ENCODE measurements around the gene RNPEP.
"Not testable (repeated sequence)": the region's sequence is repeated elsewhere in the genome, so short reads cannot be mapped to it uniquely, and the experiment has no call there.

The RNPEP gene

DNA sequence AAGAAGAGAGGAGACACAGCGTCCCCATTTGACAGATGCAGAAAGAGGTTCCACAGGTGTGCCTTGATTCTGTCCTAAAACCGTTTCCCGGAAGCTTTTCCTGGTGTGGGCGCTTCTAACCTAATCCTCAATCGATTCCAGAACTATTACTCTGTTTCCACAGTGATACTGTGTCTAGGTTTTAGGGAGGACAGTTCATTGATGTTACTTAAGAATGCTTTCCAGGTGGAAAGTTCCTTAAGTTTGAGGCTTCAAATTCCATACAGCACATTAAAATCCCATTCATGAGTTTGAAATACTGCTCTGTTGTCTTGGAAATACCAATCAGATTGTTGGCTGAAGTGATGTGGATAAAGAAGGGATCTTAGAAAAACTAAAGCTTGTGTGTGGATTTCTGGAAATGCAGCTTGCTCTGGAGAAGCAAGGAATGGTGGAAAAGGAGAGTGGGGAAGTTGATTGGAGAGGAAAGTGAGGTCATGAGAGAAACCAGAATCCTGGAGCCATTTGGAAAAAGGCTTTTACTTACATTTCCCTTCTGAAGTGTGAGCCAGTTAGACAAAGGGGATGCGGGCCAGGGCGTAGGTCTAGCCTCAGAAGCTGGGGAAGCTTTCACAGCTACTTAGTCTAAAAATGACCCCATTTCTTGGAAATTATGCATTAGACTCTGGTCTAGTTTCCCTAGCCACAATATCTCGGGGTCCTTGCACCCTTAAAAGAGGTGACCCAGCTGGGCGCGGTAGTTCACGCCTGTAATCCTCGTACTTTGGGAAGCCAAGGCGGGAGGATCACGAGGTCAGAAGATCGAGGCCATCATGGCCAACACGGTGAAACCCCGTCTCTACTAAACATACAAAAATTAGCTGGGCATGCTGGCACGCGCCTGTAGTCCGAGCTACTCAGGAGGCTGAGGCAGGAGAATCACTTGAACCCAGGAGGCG, 34.6 kb downstream of the RNPEP start:
- no peak overlapping the region for H3K4me2 ChIP-seq (ENCODE audit: low read length)
- no peaks in the 10 kb centered on the region for H3K79me2 ChIP-seq (ENCODE audit: control insufficient read depth, low read length)
- TF ChIP-seq, protein P1, sequence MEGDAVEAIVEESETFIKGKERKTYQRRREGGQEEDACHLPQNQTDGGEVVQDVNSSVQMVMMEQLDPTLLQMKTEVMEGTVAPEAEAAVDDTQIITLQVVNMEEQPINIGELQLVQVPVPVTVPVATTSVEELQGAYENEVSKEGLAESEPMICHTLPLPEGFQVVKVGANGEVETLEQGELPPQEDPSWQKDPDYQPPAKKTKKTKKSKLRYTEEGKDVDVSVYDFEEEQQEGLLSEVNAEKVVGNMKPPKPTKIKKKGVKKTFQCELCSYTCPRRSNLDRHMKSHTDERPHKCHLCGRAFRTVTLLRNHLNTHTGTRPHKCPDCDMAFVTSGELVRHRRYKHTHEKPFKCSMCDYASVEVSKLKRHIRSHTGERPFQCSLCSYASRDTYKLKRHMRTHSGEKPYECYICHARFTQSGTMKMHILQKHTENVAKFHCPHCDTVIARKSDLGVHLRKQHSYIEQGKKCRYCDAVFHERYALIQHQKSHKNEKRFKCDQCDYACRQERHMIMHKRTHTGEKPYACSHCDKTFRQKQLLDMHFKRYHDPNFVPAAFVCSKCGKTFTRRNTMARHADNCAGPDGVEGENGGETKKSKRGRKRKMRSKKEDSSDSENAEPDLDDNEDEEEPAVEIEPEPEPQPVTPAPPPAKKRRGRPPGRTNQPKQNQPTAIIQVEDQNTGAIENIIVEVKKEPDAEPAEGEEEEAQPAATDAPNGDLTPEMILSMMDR (IDR thresholded peaks at IDR 0.05; ENCODE audit: low read depth, low read length, poor library complexity, severe bottlenecking), result no peak
- no peak for TF ChIP-seq EZH2phosphoT487 (IDR thresholded peaks at IDR 0.05; ENCODE audit: borderline replicate concordance, low read length)
- H3K4me1 ChIP-seq (ENCODE audit: control insufficient read depth, low read length), result no peaks in the 10 kb centered on the region
- 0 out of 2 replicates have a peak, but pooled peaks cover 2% of the 10 kb centered on the region for H3K27me3 ChIP-seq (ENCODE audit: control insufficient read depth, low read length)
- no peaks in the 10 kb centered on the region for H3K36me3 ChIP-seq (ENCODE audit: control insufficient read depth, low read length)
- H3K4me3 ChIP-seq (ENCODE audit: low read length), result no peak overlapping the region
- no peaks in the 10 kb centered on the region for H3K9me3 ChIP-seq (ENCODE audit: control insufficient read depth, insufficient read depth, low read length)
- H3K9me2 ChIP-seq (replicated peaks; ENCODE audit: control insufficient read depth, low read length), result no peaks in the 10 kb centered on the region
- no peak overlapping the region for H3K27ac ChIP-seq (ENCODE audit: low read depth, low read length)
- no peaks in the 10 kb centered on the region for H4K20me1 ChIP-seq (ENCODE audit: control insufficient read depth, insufficient read depth, low read depth, low read length)
- H3F3A ChIP-seq (ENCODE audit: control insufficient read depth, insufficient read depth), result no peaks in the 10 kb centered on the region

DNA sequence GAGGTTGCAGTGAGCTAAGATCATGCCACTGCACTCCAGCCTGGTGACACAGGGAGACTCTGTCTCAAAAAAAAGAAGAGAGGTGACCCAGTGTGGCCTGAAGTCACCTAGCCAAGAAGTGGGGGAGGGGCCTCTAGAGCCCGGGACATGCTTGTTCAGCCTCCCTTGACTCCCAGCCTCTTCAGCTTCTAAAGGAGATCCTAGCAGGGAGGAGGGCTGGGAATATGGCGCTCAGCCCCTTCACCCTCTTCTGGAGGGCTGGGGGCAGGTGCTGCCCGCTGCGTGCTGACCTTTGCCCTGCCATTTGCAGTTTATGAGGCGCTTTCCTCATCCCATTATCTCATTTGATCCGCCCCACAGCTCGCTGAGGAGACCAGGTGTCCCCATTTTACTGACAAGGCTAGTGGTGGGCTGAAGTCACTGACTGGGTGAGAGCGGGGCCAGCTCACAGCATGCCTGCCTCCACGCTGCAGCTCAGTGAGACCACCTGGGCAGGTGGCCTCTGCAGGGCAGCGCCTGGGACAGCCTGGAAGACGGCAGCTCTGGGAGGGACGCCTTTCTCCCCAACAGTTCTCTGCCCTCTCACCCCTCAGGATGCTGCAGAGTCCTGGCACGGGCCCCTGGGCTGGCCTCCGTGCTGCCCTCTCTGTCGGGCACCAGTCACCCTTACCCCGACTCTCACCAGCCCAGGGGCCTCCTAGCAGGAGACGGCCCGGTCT, 35.5 kb downstream of the RNPEP start:
- no peaks in the 10 kb centered on the region for H3K79me2 ChIP-seq (ENCODE audit: control insufficient read depth, low read length)
- H3K9me2 ChIP-seq (replicated peaks; ENCODE audit: control insufficient read depth, low read length), result no peaks in the 10 kb centered on the region
- H3K9me3 ChIP-seq (ENCODE audit: control insufficient read depth, insufficient read depth, low read length), result no peaks in the 10 kb centered on the region
- no peaks in the 10 kb centered on the region for H3K4me1 ChIP-seq (ENCODE audit: control insufficient read depth, low read length)
- no peak for TF ChIP-seq EZH2phosphoT487 (IDR thresholded peaks at IDR 0.05; ENCODE audit: borderline replicate concordance, low read length)
- TF ChIP-seq, protein P1 (IDR thresholded peaks at IDR 0.05; ENCODE audit: low read depth, low read length, poor library complexity, severe bottlenecking), result no peak
- no peak overlapping the region for H3K4me3 ChIP-seq (ENCODE audit: low read length)
- 0 out of 2 replicates have a peak, but pooled peaks cover 2% of the 10 kb centered on the region for H3K27me3 ChIP-seq (ENCODE audit: control insufficient read depth, low read length)
- H4K20me1 ChIP-seq (ENCODE audit: control insufficient read depth, insufficient read depth, low read depth, low read length), result no peaks in the 10 kb centered on the region
- H3K27ac ChIP-seq (ENCODE audit: low read depth, low read length), result no peak overlapping the region
- no peaks in the 10 kb centered on the region for H3K36me3 ChIP-seq (ENCODE audit: control insufficient read depth, low read length)
- no peaks in the 10 kb centered on the region for H3F3A ChIP-seq (ENCODE audit: control insufficient read depth, insufficient read depth)
- no peak overlapping the region for H3K4me2 ChIP-seq (ENCODE audit: low read length)

DNA sequence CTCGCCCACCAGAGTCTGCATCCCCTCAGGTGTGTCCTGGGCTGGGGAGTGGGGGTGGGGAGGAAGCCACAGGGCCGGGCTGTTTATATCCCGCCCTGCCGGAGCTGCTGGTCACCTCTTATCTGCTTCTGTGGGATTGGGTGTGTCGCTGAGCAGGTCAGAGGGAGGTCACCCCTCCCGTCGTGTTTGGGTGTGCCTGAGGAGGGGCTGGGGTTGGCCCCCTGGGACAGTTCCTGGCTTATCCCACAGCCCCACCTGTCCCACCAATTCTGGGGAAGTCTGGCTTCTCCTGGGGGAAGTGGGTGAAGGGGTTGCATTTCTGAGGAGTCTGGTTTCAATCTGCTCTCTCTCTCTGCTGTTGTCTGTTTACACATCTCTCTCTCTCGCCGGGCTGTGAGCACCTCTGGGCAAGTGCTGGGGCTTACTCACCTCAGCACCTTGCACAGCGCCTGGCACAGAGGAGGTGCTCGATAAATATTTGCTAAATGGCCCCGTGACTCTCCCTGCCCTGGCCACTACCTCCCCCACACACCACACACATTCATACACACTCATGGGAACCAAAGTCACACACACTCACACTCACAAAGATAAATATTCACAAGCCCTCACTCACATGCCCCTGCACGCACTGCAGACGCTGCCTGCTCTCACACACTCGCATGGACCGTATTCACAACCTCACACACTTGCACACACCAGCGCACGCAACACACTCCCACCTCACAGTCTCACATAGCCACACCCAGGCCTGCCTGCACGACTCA, 36.2 kb downstream of the RNPEP start:
- Histone ChIP-seq H3K27me3 (ENCODE audit: control insufficient read depth, low read length) (0 out of 2 replicates have a peak, but pooled peaks cover 2% of the 10 kb centered on the region), H3K9me3 (ENCODE audit: control insufficient read depth, insufficient read depth, low read length) (no peaks in the 10 kb centered on the region), H3K27ac (ENCODE audit: low read depth, low read length) (no peak overlapping the region), H3K36me3 (ENCODE audit: control insufficient read depth, low read length) (no peaks in the 10 kb centered on the region), H3F3A (ENCODE audit: control insufficient read depth, insufficient read depth) (no peaks in the 10 kb centered on the region), H3K4me1 (ENCODE audit: control insufficient read depth, low read length) (no peaks in the 10 kb centered on the region), H4K20me1 (ENCODE audit: control insufficient read depth, insufficient read depth, low read depth, low read length) (no peaks in the 10 kb centered on the region), H3K9me2 (replicated peaks; ENCODE audit: control insufficient read depth, low read length) (no peaks in the 10 kb centered on the region), H3K79me2 (ENCODE audit: control insufficient read depth, low read length) (no peaks in the 10 kb centered on the region), H3K4me2 (ENCODE audit: low read length) (no peak overlapping the region), H3K4me3 (ENCODE audit: low read length) (no peak overlapping the region)
- TF ChIP-seq, protein P1 (IDR thresholded peaks at IDR 0.05; ENCODE audit: low read depth, low read length, poor library complexity, severe bottlenecking), result no peak
- TF ChIP-seq EZH2phosphoT487 (IDR thresholded peaks at IDR 0.05; ENCODE audit: borderline replicate concordance, low read length), result no peak

DNA sequence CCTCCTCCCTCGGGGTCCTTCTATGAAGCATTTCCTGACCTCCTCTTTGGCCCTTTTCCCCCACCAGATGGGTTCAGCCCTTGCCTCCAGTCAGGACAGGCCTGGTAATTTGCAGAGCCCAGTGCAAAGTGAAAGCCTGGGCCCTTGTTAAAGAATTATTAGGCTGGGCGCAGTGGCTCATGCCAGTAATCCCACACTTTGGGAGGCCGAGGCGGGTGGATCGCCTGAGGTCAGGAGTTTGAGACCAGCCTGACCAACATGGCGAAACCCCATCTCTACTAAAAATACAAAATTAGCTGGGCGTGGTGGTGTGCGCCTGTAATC, 36.7 kb downstream of the RNPEP start:
- not testable (repeated sequence) for H3K36me3 ChIP-seq (ENCODE audit: control insufficient read depth, low read length); H3K9me3 ChIP-seq (ENCODE audit: control insufficient read depth, insufficient read depth, low read length); H3K9me2 ChIP-seq (replicated peaks; ENCODE audit: control insufficient read depth, low read length); H3K4me2 ChIP-seq (ENCODE audit: low read length); H3K79me2 ChIP-seq (ENCODE audit: control insufficient read depth, low read length); H3K4me1 ChIP-seq (ENCODE audit: control insufficient read depth, low read length); H3K4me3 ChIP-seq (ENCODE audit: low read length); H3K27me3 ChIP-seq (ENCODE audit: control insufficient read depth, low read length); H3K27ac ChIP-seq (ENCODE audit: low read depth, low read length); H4K20me1 ChIP-seq (ENCODE audit: control insufficient read depth, insufficient read depth, low read depth, low read length); H3F3A ChIP-seq (ENCODE audit: control insufficient read depth, insufficient read depth)

Measured in DOHH2 (cell line).